ENCODE results near the gene MNDA.
"Not testable (repeated sequence)": the region's sequence is repeated elsewhere in the genome, so short reads cannot be mapped to it uniquely, and the experiment has no call there.

The MNDA gene

DNA sequence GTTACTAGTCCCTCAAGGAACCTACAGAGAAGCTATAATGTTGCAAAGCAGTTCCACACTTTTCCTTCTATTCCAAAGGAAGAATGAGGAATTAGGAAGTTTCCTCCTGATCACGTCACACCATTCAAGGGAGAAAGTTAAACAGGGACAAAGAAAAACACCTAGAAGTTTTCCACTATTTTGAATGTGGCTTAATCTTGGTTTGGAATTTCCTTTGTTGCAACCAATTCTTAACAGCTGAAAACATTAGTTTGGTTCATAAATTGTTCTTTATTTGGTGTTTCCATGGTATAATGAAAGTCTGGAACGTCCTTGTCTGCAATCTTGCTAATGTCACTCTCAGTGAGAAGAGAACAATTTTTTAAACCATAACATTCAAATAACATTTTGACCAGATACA is 8.4 kb downstream of the MNDA start:
- no peak for DNase-seq

DNA sequence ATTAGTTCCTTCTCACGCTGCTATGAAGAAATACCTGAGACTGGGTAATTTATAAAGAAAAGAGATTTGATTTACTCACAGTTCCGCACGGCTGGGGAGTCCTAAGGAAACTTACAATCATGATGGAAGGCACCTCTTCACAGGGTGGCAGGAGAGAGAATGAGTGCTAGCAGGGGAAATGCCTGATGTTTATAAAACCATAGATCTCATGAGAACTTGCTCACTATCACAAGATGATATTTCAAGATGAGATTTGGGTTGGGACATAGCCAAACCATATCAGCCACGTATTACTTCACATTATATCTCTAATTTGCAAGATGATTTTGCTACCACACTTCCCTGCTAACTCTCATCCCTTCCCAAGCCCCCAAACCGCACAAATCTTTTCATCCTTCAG is 9.1 kb downstream of the MNDA start:
- DNase-seq = no peak

DNA sequence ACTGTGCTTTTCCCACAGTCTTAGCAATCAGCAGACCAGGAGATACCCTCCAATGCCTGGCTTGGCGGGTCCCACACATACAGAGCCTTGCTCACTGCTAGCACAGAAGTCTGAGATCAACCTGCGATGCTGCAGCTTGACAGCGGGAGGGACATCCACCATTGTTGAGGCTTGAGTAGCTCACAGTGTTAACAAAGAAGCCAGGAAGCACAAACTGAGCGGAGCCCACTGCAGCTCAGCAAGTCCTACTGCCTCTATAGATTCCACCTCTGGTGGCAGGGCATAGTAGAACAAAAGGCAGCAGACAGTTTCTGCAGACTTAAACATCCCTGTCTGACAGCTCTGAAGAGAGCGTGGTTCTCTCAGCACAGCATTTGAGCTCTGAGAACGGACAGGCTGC is 33.4 kb downstream of the MNDA start:
- no peak for DNase-seq

DNA sequence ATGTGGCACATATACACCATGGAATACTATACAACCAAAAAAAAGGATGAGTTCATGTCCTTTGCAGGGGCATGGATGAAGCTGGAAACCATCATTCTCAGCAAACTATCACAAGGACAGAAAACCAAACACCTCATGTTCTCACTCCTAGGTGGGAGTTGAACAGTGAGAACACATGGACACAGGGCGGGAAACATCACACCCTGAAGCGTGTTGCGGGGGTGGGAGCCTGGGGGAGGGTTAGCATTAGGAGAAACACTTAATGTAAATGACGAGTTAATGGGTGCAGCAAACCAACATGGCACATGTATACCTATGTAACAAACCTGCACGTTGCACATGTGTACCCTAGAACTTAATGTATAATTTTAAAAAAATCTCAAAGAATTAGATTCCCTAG is 39.3 kb downstream of the MNDA start:
- not testable (repeated sequence) for DNase-seq

DNA sequence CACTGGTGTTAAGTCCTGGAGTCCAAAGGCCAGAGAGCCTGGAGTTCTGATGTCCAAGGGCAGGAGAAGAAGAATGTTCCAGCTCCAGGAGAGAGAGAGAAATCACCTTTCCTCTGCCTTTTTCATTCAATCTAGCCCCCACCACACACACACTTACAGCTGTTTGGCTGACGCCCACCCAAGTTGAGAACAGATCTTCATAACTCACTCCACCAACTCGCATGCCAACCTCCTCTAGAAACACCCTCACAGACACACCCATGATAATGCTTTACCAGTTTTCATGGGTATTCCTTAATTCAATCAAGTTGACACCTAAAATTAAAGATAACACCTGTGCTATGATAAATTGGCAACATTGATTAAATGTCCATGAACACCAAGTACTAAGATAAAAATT is 42.0 kb downstream of the MNDA start:
- DNase-seq = no peak

DNA sequence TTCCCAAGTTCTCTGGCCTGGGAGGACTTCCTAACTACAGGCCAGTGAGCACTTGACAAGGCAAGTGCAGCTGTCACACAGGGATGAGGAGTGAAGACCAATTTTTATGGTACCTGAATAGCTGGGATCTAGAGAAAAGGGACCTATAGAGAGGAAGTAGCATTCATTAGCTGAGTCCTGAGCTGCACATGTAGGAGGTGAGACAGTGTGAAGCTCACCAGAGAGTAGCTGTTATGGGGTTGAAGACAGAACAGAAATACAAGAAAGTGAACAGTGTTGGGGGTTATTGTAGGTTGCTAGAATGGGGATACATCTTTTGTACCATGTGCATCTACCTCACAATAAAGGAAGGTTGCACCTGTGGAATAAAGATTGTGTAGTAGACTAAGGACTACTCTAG is 62.5 kb downstream of the MNDA start:
- DNase-seq = no peak

DNA sequence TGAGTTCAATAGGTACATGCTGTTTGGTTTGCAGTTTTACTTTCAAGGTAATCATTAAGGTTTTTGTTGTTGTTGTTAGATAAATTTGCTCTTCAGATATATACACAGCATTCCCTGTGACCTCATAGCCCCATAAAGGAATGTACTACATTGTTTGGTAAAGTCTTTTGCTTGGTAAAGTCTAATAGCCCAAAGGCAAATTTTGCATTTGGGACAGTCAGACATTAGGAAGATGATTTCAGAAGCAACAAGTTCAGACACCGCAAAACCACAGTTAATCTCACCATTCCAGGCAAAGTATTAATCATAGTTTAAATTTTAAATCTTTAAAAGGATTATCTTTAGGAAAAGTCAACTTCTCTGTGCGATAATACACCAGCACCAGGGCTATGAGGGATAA is 67.6 kb downstream of the MNDA start:
- no peak for DNase-seq
